Stimulated activated CD4-positive, alpha-beta T cell treated with anti-CD3 and anti-CD28 coated beads, Interleukin-12 subunit alpha, Interleukin-12 subunit beta, amount 100 ng/mL, for 48 hours (primary cell): Measurements from ENCODE around the gene ACR.
"Not testable (repeated sequence)": the region's sequence is repeated elsewhere in the genome, so short reads cannot be mapped to it uniquely, and the experiment has no call there.

Source experiments
- DNase-seq, 3 donors: peaks; one replicate each; pipeline ENCODE4 v3.0.0-alpha.2; 2020; ENCODE audit warnings: low read depth in 2 of 3, low spot score in 1 of 3

The ACR gene

DNA sequence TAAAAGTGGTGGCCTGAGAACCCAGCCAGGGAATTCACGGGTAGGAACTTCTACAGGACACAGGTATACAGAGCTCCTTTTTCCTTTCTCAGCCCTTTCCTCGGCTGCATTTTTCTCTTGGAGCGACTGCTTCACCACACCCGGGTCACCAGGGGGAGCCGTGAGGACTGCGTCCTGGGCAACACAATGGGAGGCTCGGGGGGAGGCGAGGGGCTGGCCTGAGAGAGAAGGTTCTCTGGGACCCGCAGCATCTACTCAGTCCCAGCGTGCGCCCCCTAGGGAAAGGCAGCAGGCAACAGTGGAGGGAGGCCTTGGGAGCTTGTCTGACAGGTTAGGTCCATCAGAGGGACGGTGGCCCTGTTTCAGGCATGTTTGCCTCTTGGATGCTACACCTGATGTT lies 37.1 kb downstream of the ACR start:
- not testable (repeated sequence) for DNase-seq

DNA sequence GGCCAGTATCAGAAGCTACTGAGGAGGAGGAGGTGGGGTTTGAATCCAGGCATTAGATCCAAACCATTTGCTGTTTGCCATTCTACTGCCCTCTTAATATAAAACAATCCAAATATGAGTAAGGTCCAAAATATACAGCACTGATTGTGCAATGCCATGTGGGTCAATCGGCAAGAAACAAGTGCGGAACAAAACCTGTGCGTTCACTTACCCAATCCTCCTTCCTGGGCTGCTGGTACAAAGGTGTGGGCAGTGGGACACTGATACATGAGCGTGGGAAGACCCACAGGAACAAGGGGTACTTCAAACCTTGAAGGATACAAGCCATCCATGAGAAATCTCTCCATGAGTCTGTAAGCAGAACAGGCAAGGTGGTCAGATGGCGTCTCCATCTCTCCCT lies 39.6 kb downstream of the ACR start:
- DNase-seq: not testable (repeated sequence)

DNA sequence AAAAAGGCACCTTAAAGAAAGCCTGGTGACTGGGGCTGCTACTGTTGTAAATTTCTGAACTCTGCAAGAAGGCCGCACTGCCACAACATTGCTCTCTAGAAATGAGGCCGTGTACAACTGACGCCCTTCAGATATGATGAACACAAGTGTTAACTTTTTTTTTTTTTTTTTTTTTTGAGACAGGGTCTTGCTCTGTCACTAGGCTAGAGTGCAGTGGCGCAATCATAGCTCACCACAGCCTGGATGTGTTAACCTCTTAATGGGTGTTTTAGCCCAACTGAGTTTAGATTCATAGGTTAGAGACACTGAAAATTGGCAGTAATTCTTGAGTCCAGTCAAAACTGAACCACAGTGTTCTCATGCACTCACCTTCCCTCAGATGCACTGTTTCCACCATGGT lies 42.2 kb downstream of the ACR start:
- DNase-seq: not testable (repeated sequence)

DNA sequence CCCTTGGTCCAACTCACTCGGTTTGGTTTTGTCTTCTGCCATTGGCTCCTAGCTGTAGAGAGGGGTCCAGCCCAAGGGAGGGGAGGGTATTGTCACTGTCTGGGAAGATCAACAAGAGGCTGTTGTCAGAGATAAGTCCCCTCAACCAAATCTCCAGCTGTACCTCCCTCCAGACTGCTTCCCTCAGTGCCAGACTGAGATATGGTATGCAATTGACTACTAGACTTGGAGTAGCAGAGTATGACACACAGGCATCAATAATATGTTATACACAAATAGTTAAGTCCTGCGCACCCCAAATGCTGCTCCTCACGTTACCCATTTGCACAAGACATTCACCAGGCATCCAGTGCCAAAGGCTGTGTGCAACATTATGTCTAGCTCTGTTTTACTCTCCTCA lies 44.2 kb downstream of the ACR start:
- DNase-seq: not testable (repeated sequence)

DNA sequence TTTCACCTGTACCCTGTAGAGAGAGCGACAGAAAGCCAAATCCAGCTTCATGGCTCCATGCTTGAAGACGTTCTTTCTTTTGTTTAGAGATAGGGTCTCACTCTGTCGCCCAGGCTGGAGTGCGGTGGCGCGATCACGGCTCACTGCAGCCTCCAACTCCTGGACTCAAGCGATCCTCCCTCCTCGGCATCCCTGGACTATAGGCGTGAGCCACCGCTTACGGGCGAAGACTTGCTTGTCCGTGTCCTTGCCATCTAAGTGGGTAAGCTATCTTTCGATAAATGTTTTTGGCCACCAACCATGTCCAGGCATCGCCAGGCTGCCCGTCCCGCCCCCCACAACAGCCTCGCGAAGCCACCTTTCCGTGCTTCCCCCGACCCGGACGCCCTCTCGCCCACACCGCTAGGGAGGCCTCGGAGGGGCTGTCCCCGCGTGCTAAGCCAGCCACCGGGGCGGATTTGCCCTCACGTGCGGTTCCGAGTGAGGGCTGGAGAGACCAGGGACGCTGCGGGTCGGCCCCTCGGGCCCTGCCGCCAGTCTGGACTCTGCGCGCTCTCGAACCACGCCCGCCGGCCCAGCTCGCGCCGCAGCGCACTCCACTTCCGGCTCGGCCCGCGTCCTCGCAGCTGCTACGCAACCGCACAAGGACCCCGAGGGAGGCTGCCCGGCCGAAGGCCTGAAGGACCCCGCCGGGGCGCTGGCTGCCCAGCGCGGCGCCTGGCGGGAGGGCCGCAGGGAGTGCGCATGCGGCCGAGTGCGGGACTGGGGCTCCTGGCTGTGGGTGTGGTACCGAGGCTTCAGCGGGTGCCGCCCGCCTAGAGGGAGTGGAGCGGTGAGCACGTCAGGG lies 45.3 kb downstream of the ACR start, which contains the start of gene RABL2B:
RABL2B (minus strand) TSS at position 604 of the 847 bp plus-strand sequence. CDS start 1,342 bp downstream, outside the sequence.
- peak; percentile 79 to 90 (median 81) for DNase-seq

DNA sequence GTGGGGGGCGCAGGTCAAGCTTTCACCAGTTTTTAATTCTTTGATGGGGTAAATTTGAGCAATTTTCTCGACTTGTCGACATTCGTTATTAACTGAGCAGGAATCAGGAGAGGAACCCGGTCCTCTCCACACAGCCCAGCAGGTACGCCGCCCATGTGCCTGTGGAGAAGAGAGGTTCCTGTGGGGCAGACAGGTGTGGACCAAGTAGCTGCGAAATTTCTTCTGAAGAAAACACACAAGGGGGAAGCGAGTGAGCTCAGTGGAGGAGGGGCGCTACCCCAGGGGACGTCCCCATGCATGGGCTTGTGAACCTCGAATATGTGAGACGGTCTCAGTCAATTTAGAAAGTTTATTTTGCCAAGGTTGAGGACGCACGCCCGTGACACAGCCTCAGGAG lies 45.9 kb downstream of the ACR start:
- not testable (repeated sequence) for DNase-seq

DNA sequence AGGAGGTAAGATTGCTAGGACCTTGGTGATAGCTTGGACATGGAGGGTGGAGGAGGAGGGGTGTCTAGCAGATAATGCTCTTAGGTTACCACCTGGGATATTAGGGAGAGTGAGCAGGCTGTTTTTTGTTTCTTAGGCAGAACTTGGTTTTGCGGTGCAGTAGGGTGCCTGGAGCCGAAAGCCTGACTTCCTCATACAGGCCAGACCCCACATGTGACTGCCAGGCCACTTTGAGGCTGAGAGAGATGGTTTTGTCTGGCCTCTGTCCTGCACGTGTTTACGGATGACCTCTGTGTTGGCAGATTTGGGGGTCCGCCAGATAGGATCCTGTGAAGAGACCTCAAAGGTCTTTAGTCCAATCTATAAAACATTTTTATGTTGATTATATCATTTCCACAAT lies 47.3 kb downstream of the ACR start:
- DNase-seq: not testable (repeated sequence)

DNA sequence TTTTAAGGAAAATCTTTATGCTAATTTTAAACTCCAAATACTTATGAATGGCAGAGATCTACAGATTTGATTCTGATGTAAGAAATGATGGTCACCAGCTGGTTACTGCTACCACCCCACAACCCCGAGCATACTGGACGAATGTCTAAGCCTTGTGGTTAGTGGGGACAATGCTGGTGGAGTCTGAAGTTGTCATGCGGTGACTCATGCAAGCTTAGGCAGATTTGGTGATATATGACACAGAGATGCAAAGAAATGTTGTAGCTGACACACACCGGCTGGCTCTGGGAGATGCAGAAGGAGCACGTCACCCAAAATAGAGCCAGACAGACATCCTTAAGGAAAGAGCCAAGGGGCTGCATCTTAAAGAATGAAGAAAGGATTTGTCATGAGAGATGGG lies 48.9 kb downstream of the ACR start:
- DNase-seq: not testable (repeated sequence)
